NCI-H774 (cell line): ENCODE measurements around the gene MED19.
A peak's percentile ranks its signal among the peaks of the same experiment; 100 is the strongest.
"Not testable (repeated sequence)": the region's sequence is repeated elsewhere in the genome, so short reads cannot be mapped to it uniquely, and the experiment has no call there.

Source experiments
- DNase-seq: peaks from one replicate; lab custom pipeline; 2025; lab: John Stamatoyannopoulos, UW

MED19 gene, protein sequence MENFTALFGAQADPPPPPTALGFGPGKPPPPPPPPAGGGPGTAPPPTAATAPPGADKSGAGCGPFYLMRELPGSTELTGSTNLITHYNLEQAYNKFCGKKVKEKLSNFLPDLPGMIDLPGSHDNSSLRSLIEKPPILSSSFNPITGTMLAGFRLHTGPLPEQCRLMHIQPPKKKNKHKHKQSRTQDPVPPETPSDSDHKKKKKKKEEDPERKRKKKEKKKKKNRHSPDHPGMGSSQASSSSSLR

DNA sequence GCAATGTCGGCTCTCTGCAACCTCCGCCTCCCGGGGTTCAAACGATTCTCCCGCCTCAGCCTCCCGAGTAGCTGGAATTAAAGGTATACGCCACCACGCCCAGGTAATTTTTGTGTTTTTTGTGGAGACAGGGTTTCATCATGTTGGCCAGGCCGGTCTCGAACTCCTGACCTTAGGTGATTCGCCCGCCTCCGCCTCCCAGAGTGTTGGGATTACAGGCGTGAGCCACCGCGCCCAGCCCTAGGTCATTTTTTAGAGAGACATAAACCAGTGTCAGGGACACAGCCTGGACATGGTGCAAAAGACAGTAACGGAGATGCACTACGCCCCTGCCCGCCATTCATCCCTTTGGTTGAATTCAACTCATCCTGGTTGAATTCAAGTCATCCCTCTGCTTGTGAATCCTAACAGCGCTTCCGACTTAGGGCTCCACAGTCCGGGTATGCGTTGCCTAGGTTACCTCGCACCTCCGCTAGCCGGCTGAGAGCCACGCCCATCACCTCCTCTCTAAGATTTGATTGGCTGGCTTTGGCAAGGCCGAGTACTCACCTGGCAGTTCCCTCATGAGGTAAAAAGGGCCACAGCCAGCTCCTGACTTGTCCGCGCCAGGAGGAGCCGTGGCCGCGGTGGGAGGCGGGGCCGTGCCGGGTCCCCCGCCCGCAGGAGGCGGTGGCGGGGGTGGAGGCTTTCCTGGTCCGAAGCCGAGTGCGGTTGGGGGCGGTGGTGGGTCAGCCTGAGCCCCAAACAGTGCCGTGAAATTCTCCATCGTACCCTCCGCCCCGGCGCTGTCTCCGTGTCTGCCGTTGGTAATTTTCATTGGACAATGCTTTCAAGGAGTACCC, at the start of gene MED19:
Gene MED19, minus strand, starts transcription at position 802 of the 842 bp plus-strand sequence. Its CDS starts 36 bp downstream, at position 766.
- peak; percentile 90 for DNase-seq

DNA sequence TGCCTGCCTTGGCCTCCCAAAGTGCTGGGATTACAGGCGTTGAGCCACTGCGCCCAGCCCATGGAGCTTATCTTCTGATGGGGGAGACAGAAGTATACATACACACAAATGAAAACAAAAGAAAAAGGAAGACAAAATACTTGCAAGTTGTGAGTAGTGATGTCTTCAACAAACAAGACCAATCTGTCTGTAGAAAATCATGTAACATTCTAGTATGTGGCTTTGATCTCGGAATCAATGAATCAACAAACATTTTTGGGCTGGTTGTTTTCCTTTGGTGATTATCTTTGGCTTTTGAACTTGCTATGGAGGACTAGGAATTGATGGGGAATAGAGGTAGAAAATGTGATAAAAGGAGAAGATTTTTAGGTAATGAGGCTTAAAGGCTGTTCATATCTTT, 46.2 kb upstream of the MED19 start:
- no peak for DNase-seq

DNA sequence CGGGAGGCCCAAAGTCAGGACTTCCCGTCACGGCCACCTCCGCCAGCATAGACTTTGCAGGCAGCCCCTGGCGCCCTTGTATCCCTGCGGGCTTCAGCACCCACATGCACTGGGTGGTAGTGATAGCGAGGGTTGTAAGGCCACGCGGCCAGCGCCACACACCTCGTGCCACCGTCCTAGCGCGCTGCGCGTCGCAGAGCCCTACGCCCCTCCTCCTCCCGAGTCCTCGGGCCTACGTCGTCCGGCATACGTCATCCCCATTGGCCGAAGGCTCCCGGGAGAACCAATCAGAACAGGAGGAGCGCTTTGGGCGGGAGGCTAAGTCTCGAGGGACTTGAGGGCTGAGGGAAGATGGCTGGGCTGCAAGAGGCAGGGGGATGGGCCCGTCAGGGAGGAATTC, 40.9 kb upstream of the MED19 start:
- DNase-seq: no peak

DNA sequence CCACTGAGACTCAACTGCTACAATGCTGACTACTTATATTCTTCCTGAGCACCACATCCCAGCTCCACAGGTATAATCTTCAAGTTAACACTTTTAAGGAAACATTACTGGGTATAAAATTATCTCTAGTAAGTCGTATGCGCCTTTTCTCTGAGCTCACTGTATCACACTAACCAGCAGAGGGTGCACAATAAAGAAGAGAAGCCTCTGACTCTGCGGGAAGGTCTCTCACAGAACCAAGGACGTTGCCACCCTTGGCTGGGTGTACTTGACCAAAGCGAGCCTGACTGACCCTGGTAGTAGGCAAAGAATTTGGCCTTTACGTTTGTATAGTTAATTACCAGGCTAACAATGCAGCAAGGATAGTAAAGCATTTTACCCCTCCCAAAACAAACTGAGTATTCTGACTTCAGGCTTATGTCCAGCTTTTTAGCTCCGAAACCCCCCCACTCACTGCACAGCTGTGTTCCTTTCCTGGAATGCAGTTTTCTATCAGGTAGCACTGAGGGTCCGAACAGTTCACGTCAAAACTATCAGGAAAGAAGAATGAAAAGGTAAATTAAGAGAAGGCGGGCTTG, 39.8 kb upstream of the MED19 start, which contains the start of gene BTBD18:
Gene BTBD18, minus strand, starts transcription at position 144 of the 578 bp plus-strand sequence. CDS start 631 bp downstream, outside the sequence.
- DNase-seq: no peak

DNA sequence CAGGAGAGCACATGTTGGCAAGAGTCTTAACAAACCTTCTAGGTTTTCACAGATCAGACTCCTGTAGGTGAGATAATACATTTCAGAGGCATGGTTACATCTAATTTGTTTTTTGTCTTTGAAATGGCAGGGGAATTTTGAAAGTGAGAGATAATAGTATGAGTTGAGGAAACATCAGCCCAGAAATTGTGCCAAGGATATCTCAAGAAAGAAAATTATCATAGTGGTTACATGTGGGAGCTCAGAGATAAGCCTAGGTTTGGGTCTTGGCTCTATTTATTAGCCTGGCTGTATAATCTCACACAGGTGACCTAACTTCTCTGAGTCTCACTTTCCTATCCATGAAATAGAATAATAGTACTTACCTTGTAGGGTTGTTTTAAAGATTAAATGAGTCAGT, 39.2 kb upstream of the MED19 start:
- DNase-seq: no peak

DNA sequence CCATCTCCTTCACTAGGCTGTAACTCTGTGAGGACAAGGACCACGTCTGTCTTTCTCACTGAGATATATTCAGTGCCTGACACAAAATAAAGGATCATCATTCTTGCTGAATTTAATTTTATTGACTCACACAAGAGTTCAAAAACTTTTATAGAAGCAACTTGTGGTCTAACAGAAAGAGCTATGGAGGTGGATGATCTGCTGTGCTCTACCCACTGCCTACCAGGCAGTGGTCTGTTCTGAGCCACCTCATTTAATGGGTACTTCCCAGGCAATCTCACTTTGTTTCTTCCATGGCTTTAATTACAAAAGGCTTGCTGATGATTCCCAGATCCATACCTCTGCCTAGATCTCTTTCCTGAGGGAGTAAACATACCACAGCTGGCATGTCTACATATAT, 34.9 kb upstream of the MED19 start:
- DNase-seq: no peak

DNA sequence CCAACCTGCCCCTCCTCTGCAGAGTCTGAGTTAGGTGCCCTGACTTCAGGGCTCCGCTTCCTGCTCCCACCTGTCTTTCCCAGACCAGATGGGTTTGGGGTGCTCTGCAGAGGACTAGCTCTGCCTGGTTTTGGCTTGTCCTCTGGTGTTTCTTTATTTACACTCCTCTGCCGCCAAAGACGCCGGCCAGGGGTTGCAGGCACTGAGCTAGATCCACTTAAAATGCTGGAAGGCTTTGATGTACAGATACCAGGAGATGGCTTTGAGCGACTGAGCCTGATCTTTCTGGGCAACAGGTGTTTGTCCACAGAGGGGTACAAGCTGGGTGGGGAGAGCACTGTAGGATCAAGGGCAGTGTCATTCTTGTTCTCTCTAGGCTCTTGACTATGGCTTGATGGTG, 33.2 kb upstream of the MED19 start:
- no peak for DNase-seq

DNA sequence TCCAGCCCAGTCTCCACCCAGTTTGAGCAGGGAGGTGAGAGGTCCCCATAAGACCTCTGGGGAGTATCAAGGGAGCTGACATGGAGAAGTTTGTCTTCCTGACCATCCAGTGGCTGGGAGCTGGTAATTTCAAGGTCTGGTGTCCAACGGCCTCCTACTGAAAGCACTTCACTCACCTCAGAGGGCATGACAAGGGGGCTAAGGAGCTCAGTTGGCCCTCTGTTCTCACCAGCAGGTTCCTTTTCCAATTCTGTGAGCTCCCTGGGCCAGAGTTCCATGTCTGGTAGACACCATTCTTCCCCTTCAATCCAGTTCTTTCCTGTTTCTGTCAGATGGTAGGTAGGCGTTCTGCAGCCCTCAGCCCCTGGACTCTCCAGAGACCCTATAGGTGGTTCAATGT, 32.3 kb upstream of the MED19 start:
- DNase-seq: no peak

DNA sequence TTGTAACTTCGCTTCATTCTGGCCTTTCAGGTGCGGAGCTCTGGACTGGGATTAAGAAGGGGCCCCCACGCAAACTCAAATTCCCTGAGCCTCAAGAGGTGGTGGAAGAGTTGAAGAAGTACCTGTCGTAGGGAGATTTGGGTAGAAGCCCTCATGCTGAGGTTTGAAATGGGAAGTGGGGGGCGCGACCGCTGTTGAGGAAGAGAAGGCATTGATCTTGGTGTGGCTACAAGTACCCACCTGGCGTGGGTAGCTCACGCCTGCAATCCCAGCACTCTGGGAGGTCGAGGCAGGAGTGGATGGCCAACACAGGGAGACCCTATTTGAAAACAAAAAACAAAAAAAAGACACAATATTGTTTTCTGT, 30.1 kb upstream of the MED19 start:
- no peak for DNase-seq

DNA sequence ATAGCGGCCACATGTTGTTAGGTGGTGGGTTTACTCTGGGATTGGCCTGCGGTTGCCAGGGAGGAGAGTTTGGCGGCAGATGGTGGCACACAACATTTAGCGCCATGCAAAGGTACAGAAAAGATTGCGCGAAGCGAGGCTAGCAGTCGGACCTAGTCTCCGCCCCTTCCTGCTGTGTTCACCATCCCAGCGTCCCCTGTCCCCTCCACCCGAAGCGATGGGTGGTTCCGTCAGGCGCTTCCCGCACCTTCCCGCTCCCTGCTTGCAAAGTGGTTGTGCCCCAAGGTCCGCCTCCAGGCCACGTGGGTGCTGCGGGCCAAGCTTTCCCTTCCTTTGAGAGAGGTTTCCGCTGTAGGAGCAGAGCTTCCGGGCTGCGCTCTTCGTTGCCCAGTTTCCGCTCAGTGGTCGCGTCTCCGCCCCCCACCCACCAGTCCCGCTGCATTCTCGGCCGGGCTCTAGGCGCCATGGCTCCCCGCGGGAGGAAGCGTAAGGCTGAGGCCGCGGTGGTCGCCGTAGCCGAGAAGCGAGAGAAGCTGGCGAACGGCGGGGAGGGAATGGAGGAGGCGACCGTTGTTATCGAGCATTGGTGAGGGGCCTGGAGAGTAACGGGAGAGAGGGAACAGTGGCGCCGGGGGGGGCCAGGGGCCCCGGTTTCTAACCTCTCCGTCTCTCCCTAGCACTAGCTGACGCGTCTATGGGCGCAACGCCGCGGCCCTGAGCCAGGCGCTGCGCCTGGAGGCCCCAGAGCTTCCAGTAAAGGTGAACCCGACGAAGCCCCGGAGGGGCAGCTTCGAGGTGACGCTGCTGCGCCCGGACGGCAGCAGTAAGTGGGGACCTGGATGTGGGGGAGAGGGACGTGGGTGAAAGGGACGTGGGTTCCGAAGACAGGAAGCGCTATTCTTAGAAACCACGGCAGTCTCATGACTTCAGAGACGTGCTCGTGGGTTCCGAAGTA, 29.4 kb upstream of the MED19 start, which contains the start of gene SELENOH:
Gene SELENOH, plus strand, starts transcription at position 360 of the 955 bp plus-strand sequence. Its CDS starts 105 bp downstream, at position 465.
- peak; percentile 94 for DNase-seq

DNA sequence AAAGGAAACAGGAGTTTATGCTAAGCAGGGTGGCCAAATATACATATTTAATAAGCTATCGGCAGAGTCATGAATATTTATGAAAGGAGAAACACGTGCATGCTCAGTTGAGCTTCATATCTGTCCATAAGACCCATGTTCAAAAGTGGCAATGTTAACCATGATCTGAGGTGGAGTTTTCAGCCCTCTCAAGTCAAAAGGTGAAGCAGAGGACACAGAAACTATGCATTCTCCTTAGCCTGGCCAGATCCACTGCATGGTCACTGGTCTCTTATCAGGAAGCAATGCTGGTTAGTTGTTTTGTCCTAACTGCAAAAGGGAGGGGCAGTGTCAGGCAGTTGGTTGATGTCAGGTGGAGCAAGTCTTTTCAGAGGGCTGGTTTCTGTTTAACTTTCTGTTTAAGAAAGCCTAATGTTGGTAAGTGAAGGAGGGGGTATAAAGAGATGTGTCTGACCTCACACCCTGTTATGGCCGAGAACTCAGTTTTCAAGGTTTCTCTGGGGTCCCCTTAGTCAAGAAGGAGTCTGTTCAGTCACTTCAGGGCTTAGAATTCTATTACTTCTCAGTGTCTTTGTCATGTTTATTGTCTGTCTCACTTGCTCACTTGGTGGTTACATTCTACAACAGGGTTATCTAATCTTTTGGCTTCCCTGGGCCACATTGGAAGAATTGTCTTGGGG, 23.7 kb upstream of the MED19 start:
- no peak for DNase-seq

DNA sequence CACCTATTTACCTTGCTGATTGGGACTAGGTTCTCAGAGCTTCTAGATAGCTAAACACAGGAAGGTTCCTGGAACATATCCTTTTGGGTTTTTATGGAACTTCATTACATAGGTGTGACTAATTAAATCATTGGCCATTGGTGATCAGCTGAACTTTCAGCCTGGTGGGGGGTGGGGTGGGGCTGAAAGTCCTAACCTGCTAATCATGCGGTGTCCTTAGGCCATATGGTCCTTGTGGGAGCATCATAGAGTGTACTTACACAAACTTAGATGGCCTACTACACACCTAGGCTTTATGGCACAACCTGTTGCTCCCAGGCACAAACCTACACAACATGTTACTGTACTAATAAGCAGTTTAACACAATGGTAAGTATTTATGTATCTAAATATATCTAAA, 20.6 kb upstream of the MED19 start:
- DNase-seq: no peak

DNA sequence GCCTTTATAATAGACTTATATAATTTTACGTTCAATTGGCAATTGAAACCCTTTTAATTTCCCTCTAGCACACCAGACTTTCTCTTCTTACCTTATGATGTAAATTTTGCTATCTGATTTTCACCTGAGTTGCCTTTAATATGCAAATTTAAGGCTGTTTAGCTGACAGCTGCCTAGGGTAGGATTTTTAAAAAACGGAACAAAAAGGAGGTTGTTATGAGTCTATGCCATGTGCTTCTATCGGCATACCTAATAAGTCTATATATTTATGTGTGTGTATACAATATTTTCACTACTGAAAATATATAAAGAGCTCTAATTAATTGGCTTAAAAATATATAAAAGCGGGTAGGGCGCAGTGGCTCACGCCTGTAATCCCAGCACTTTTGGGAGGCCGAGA, 17.5 kb upstream of the MED19 start:
- DNase-seq: no peak

DNA sequence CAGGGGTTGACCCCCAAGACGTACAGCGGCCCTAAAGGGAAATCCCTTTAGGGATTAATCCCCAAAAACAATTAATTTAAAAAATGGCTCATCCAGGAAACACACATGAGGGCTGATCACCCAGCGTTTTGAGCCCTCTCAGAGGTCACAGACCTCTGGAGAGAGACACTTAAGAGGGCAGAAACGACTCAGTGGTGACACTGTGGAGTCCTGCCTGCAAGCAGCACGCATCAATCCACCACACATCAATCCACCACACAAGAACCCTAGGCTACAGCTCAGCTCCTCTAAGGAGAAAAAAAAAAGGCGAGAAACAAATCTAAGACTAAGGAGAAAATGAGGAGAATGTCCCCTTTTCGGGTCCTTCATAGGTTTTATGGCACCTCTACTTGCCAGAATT, 16.8 kb upstream of the MED19 start:
- no peak for DNase-seq

DNA sequence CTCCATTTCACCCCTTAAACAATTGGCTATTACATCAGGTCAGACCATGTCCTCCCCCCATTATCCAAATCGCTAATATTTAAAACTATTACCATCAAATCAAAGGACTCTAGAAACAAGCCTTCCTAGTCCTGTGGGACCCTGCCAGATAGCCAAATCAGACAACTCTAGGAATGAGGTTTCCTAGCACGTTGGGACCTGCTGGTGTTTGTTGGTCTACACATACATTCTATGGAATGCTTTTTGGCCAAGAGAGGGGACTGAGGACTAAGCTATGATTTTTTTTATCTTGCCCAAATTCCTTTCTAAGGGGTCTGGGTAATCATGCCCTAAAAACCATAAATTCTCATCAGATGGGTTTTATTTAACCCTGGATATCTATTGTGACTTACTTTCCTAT, 15.2 kb upstream of the MED19 start:
- no peak for DNase-seq

DNA sequence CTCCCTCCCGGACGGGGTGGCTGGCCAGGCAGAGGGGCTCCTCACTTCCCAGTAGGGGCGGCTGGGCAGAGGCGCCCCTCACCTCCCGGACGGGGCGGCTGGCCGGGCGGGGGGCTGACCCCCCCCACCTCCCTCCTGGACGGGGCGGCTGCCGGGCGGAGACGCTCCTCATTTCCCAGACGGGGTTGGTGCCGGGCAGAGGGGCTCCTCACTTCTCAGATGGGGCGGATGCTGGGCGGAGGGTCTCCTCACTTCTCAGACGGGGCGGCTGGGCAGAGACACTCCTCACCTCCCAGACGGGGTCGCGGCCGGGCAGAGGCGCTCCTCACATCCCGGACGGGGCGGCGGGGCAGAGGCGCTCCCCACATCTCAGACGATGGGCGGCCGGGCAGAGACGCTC, 4.7 kb upstream of the MED19 start:
- DNase-seq: not testable (repeated sequence)

DNA sequence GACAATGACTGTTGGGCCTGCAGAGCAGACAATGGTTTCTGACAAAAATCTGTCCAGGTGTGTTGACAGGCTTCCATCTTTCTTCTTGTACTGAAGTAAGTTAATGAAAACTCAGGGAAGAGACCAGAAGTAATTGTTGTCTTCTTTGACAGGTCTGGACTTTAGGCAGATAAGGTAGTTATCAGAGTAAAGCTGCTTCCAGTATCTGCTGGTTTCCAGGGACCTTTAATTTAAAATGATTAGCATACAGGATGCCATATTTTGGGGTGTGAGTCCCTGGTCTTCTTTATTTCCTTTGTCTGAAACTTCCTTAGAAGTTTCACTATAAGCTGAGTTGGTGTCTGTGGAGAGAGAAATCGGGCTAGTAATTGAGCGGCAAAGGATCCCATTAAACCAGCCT, 1.8 kb upstream of the MED19 start:
- DNase-seq: no peak

DNA sequence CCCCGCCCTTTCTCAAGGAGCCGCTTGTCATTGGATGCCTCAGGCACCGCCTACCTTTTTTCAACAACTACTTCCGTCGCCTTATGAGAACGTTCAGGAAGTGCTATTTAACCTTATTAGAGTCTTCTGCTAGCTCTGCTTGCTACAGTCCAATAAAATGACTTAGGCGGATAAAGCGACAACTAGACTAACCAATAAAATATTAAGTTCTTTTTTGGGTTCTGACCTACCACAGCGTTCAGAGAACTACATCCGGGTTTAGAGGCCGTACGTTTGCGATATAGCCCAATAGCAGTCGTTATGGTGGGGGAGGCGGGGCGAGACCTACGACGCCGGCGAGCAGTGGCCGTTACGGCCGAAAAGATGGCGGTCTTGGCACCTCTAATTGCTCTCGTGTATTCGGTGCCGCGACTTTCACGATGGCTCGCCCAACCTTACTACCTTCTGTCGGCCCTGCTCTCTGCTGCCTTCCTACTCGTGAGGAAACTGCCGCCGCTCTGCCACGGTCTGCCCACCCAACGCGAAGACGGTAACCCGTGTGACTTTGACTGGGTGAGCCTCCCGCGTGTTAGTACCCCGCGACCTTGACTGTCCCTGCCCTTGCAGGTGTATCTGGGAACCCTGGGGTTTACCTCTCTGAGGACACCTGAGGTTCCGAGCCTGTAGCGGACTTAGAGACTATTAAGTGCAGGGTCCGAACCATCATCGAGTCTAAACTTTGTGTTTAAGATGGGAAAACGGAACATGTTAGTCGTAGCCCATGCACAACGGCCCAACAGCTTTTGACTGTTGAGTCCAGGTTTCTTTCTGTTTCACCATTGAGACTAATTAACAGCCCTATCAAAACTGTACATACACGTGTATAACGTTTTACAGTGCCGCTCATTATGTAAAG, 488 bp upstream of the MED19 start, which contains the start of gene TMX2:
Gene TMX2, plus strand, starts transcription at position 338 of the 895 bp plus-strand sequence. Its CDS starts 26 bp downstream, at position 364.
- DNase-seq: peak; percentile 96

DNA sequence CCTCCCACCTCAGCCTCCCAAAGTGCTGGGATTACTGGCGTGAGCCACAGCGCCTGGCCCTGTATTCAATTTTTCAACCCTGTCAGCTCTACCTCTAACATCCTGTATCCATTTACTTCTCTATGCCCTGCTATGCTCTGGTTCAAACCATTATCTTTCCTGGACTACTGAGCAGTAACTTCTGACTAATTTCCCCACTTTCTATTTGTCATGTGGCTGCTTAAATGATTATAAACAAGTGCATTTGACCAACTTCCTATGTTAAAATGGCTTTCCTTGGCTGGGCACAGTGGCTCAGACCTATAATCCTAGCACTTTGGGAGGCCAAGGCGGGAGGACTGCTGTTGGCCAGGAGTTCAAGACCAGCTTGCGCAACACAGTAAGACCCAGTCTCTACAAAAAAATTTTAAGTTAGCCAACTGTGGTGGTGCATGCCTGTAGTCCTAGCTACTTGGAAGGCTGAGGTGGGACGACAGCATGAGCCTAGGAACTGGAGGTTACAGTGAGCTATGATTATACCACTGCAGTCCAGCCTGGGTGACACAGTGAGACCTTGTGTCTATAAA, 2.1 kb downstream of the MED19 start:
- no peak for DNase-seq

DNA sequence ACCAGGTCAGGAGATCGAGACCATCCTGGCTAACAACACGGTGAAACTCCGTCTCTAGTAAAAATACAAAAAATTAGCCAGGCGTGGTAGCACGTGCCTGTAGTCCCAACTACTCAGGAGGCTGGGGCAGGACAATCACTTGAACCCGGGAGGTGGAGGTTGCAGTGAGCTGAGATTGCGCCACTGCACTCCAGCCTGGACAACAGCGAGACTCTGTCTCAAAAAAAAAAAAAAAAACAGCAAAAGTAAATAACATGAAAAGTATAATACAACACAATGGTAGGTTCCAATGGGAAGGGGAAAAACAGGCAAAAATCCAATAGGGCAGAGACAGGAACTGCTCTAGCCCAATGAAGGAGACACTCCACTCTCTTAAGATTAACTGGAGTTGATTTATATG, 6.6 kb downstream of the MED19 start:
- not testable (repeated sequence) for DNase-seq
